Erythroblast (primary cell): Measurements from ENCODE around the gene MSI2.

Experiments used
- GATA1 ChIP-seq: IDR thresholded peaks from 2 replicates; pipeline ENCODE4 v1.6.1; 2011; ENCODE audit warnings: low read depth, mild to moderate bottlenecking, control low read depth, low read length, moderate library complexity
- POLR2A ChIP-seq: IDR thresholded peaks from 2 replicates; pipeline ENCODE4 v1.6.1; 2011; ENCODE audit warnings: mild to moderate bottlenecking, low read length

DNA sequence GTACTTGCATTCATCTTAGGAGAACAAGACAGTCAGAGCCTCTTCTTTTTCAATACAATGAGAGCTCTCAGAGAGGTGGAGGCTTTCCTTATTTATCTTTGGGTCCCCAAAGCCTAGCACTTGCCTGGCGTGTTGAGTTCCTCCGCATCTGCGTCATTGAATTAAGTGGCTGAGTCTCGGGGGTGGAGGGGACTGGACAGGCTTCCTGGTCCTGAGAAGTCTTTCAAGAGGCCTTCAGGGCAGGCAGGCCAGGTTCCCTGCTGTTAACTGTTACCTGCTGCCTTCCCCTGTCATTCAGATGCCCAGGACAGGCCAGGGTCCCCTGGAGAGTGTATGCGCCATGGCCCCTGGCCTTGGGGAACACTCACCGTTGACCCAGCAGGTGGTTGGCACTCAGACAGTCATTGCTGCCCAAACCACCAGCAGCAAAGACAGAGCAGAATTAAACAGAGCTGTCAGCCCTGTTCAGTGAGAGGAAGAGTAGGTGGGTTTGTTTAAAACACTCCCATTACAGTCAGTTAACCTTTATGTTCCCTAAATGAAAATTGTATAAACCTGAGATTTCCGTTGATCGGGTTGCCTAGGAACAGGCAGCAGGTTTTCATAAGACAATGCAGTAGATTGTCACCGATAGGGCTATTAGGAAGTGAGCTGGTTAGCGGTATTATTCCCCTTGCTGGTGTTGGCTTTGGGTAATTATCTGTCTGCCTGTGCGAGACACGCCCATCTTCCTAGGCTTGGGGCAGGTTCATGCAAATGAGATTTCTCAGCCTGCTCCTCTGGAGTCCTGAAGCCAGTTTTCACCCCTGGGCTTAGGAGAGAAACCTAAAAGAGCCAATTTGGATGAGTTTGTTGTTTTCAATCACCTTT, 356.1 kb downstream of the MSI2 start:
- TF ChIP-seq POLR2A, result no peak
- TF ChIP-seq GATA1, result no peak
